A204.1 (cell line): ENCODE measurements around the gene HK2.
"Not testable (repeated sequence)": the region's sequence is repeated elsewhere in the genome, so short reads cannot be mapped to it uniquely, and the experiment has no call there.

Experiments used
- FAIRE-seq: peaks from 2 replicates; lab custom pipeline; 2012; peaks lifted over from hg19 to GRCh38; lab: Jason Lieb, UNC

The HK2 gene

GRCh38 chr2:74877376-74877775 is 43.4 kb downstream of the HK2 start:
- FAIRE-seq, result no peak

DNA sequence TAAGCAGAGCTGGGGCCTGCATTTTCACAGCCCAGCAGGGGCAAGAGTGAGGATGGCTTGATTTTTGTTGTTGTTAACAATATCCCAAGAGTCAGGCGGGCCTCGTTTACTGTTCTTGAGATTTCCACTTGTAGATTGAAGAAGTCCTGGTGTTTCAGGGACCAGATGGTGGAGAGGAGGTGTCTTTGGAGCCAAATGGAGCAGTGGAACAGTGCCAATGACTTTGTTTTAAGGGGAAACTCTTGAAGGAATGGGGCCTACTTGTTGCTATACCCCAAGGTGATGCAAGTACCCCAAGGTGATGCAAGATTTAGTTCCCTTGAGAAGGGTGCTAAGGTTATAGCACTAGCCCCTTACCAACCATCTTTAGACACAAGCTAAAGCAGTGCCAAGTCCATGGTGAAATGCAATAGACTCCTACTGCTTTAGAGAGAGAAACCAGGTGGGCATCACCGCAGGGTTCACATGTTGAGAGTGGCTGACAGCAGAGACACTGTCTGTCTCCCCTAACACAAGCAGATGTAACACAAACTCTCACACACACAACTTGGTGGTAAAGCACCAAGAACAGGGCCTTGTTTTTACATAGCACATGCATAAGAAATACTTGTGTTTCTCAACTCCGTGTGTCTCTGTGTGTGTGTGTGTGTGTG is 44.0 kb downstream of the HK2 start:
- no peak for FAIRE-seq

DNA sequence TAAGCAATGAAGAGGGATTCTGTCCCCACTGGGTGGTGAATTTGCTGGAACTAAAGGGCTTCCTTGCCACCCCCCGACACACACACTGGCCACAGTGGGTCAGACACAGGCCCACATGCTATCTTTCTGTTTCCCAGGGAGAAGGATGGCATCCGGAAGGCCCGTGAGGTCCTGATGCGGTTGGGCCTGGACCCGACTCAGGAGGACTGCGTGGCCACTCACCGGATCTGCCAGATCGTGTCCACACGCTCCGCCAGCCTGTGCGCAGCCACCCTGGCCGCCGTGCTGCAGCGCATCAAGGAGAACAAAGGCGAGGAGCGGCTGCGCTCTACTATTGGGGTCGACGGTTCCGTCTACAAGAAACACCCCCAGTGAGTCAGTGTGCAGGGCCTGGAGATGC is 44.6 kb downstream of the HK2 start:
- no peak for FAIRE-seq

DNA sequence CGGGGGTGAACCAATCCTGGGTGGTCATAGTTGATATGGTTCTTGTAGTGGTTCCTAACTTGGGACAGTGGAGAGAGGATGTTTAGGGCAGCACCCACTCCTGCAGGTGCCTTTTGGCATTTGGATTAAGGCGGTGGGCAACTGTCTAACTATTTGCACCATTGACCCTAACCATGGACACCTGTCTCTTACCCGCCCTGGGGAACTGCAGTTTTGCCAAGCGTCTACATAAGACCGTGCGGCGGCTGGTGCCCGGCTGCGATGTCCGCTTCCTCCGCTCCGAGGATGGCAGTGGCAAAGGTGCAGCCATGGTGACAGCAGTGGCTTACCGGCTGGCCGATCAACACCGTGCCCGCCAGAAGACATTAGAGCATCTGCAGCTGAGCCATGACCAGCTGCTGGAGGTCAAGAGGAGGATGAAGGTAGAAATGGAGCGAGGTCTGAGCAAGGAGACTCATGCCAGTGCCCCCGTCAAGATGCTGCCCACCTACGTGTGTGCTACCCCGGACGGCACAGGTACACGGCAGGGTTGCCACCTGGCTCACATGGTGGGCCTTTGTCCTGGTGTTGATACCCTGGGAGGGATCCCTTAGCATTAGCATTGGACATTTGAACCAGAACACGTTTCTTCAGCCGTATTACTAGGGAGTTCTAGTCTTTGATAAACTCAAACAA is 46.3 kb downstream of the HK2 start:
- FAIRE-seq, result no peak

DNA sequence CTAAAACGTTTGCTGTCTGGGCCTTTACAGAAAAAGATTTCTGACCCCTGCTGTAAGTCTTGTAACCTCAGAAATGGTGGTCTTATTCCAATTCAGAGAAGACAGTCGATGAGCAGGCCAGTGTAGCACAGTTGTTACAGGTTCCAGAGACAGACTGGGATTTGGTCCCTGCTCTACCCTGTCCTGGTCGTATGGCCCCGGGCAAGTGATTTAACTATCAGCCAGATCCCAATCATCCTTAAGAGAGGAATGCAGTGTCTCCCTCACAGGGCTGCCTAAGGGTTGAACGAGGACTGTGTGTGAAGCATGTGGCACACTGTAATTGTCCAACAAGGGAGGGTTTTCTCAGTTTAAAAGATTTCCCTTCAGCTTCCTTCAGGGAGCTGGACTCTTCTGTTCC is 47.2 kb downstream of the HK2 start:
- no peak for FAIRE-seq

GRCh38 chr2:74881626-74882298 is 47.8 kb downstream of the HK2 start:
- FAIRE-seq, result no peak

- no peak for FAIRE-seq
These were observed 48.4 kb downstream of the HK2 start for GRCh38 chr2:74882299-74882687.

GRCh38 chr2:74883011-74883410 is 49.1 kb downstream of the HK2 start:
- FAIRE-seq, result no peak

GRCh38 chr2:74884118-74884762 is 50.3 kb downstream of the HK2 start:
- FAIRE-seq, result no peak

DNA sequence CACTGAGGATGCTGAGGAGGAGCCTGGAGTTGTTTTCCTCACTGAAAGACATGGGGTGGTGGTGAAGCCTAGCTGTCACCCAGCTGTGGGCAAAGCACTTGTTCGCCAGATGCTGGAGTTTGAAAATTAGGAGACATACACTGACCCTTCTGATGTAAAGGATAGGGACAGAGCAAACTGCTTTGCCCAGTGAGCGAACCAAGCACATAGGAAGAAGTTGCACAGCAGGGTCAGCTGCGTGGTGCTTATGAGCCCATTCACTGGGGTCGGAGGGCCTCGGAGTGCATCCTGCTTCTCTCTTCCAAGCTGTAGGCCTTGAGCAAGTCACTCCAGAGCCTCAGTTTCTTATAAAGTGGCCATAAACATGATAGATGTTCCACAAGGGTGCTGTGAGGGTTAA is 50.9 kb downstream of the HK2 start:
- FAIRE-seq, result no peak

DNA sequence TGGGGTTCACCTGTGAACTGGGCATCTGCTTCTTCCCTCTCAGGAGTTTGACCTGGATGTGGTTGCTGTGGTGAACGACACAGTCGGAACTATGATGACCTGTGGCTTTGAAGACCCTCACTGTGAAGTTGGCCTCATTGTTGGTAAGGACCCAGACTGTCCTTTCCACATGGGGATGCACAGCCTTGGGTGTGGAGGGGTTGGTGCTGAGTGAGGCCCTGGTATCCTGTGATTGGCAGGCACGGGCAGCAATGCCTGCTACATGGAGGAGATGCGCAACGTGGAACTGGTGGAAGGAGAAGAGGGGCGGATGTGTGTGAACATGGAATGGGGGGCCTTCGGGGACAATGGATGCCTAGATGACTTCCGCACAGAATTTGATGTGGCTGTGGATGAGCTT is 52.3 kb downstream of the HK2 start:
- FAIRE-seq, result no peak

DNA sequence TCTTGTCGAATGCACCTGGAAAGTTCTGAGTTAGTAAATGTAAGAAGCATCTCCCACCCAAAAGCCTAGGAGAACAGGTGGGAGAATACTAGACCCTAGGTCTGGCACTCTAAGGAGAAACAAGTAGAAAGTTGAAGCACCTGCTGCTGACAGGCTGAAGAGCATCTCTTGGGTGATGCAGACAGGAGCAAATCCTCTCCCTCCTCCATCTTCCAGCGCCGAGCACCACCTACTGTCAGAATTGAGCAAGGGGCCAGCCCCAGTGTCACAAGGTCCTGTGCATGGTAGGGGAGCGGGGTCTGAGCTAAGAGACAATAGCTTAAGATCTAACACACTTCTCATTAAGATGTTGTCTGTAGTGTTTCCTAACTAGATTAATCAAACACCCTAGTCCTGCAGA is 52.9 kb downstream of the HK2 start:
- no peak for FAIRE-seq

DNA sequence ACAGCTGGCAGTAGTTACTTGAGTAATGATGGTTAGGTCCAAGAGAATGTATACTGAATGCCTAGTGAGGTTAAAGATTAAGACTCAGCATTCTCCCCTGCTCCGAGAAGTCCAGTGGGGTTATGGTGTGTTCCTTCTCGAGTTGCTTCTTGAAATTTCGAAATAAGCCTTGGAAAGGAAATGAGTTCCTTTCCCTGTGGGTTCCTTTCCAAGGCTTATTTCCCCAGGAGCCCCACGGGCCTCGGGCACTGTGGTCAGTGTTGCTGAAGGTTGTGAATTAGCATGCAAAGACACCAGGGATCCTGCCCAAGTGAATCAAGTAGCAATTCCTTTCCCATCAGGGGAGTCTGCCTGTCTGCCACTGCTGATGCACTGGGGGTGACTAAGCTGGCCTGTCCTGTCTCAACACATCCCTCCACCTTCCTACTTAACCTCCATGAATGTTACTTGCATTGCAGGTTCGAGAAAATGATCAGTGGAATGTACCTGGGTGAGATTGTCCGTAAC is 53.6 kb downstream of the HK2 start:
- FAIRE-seq, result no peak

DNA sequence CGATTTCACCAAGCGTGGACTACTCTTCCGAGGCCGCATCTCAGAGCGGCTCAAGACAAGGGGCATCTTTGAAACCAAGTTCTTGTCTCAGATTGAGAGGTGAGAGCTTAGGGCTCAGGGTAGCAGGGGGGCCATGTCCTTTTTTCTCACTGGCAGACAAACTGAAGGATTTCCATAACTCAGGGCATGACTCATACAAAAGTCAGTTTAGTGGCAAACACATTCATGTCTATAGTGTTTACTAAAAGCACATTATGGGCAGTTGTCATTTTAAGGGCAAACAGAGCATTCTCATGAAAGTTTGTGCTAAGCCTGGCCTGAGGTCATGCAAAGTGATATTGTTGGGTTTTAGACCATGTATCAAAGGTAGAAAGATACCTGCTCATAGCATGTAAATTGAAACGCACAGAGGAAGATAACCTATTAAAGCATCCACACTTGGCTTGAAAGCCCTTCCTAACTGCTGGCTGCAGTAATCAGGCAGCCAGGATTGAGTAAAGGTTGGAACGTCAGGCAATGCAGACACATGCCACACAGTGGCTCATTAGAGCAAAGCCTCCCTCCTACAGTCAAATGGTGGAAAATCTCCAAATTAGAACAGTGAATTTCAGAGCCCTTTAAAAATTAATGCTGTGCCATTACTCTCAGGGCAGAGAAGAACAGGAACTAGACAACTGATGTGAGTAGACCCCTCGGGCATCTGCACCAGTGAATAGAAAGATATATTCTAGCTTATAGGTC is 54.2 kb downstream of the HK2 start:
- FAIRE-seq, result no peak

GRCh38 chr2:74889159-74889558 is 55.2 kb downstream of the HK2 start:
- no peak for FAIRE-seq

- FAIRE-seq, result no peak
These were observed 56.8 kb downstream of the HK2 start for GRCh38 chr2:74890711-74891110.

DNA sequence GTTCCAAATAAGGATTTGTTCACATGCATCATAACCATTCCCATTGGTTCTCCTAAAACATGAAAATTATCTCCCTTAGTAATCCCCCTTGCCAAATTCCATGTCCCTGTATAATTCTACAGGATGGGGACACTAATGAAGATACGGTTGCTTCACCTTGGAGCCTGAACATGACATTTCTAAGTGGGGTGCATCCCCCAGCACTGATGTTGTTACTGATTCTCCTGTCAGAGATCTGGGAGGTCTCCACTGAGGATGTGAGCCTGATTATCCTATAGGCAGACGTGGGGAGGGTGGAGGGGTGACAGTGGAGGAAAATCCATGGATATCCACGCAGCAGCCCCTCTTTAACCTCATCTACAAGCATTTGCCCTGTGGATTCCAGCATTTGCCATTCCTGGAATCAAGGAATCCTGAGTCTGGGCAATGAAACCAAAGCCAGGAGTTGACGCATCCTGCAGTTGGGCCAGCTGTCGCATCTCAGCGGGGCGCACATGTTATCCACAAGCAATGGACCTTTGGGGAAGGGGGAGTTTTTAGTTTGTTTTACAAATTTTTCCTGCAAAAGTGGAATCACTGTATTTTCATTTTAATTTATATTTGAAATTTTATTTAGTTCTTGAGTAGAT is 57.3 kb downstream of the HK2 start:
- FAIRE-seq, result no peak

DNA sequence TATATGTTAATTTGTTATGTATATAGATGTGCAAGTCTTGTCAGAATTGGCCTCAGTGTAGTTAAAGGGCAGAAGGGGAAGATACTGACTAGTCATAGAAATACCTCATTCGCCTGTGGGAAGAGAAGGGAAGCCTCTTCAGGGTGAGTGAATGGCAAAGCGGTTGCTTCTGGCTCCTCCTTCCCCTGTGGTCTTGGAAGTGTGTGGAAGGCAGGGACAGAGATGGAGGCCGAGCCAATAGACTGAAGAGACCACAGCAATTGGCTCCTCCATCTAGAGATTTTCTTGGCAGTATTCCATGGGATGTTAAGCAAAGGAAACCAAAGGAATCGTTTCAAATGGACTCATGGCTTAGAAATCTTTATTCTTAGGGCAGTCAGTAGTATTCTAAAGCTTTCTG is 57.9 kb downstream of the HK2 start:
- FAIRE-seq, result not testable (repeated sequence)

- FAIRE-seq, result no peak
These were observed 58.7 kb downstream of the HK2 start for GRCh38 chr2:74892609-74893008.

GRCh38 chr2:74893332-74893731 is 59.4 kb downstream of the HK2 start:
- no peak for FAIRE-seq

- no peak for FAIRE-seq
These were observed 60.5 kb downstream of the HK2 start for GRCh38 chr2:74894272-74894981.
